GM03348 (cell line): ENCODE measurements around the gene WAS.
"Not testable (repeated sequence)": the region's sequence is repeated elsewhere in the genome, so short reads cannot be mapped to it uniquely, and the experiment has no call there.

ENCODE experiments used
- DNase-seq: peaks from one replicate; pipeline ENCODE4 v3.0.0; 2012; ENCODE audit warnings: low spot score

Gene WAS

DNA sequence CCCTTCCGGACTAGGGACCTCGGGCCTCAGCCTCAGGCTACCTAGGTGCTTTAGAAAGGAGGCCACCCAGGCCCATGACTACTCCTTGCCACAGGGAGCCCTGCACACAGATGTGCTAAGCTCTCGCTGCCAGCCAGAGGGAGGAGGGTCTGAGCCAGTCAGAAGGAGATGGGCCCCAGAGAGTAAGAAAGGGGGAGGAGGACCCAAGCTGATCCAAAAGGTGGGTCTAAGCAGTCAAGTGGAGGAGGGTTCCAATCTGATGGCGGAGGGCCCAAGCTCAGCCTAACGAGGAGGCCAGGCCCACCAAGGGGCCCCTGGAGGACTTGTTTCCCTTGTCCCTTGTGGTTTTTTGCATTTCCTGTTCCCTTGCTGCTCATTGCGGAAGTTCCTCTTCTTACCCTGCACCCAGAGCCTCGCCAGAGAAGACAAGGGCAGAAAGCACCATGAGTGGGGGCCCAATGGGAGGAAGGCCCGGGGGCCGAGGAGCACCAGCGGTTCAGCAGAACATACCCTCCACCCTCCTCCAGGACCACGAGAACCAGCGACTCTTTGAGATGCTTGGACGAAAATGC, at the start of gene WAS:
Gene WAS (plus strand): TSS at position 389 of the 572 bp plus-strand sequence. CDS start 55 bp downstream, at position 444.
- DNase-seq, result no peak

- DNase-seq, result no peak
These were observed 47.3 kb upstream of the WAS start for GRCh38 chrX:48636301-48636700.

DNA sequence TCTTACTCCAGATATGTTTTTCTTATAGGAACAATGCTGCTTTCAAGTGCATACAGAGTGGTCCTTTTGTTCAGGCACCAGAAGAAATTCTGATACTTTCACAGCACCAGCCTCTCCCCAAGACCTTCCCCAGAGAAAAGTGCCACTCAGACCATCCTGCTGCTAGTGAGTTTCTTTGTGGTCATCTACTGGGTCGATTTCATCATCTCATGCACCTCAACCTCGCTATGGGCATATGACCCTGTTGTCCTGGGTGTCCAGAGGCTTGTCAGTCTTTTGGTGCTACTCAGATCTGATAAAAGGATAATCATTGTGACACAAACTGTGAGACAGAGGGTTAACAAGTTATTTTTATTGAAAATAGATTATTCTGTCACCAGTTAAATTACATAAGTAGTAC, 46.8 kb upstream of the WAS start:
- no peak for DNase-seq

DNA sequence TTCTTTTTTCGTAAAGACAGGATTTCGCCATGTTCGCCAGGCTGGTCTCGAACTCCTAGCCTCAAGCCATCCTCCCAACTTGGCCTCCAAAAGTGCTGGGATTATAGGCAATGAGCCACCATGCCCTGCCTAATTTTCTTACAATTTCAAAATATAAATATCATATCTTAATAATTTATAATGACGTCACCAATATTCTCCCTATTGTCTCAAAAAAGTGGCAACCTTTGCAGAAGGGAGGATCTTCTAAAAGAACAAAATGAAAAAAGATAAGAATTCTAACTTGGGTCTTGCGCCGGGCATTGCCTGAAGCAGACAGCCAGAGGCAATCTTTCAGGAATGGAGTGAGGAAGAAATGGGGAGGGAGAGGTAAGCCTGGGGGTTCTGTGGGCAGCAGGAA, 37.9 kb upstream of the WAS start:
- DNase-seq, result no peak

GRCh38 chrX:48648336-48648751, 35.3 kb upstream of the WAS start:
- peak; percentile 48 for DNase-seq

DNA sequence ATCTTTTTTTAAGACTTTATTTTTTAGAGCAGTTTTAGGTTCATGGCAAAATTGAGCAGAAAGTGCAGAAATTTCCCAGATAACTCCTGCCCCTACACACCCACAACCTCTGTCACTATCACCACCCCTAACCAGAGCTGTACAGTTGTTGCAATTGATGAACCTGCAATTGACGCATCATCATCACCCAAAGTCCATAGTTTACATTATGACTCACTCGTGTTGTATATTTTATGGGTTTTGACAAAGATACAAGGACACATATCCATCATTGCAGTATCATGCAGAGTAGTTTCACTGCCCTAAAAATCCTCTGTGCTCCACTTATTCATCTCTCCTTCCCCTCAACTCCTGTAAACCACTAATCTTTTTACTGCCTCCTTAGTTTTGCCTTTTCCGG, 34.5 kb upstream of the WAS start:
- no peak for DNase-seq

GRCh38 chrX:48652055-48652579, 31.5 kb upstream of the WAS start:
- not testable (repeated sequence) for DNase-seq

- not testable (repeated sequence) for DNase-seq
These were observed 28.9 kb upstream of the WAS start for GRCh38 chrX:48654746-48655145.

- not testable (repeated sequence) for DNase-seq
These were observed 23.9 kb upstream of the WAS start for GRCh38 chrX:48659686-48660085.

- no peak for DNase-seq
These were observed 20.4 kb upstream of the WAS start for GRCh38 chrX:48663241-48663640.

DNA sequence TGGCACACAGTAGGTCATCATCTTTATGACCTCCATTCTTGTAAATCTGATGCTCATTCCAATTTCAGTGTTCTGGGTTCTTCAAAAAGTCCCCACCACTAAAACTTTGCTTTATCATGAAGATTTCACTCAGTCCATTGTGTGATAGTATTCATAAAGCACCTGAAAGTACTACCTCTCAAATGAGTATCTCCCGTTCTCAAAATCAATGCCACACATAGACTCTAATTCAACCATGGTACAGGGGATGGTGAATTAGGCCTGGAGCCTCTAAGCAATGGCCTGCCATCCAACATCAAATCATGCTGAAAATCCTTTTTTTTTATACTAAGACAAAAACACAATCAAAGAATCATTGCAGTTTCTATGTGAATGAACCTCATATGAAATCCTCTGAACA, 19.4 kb upstream of the WAS start:
- no peak for DNase-seq

- peak; percentile 47 for DNase-seq
These were observed 17.6 kb upstream of the WAS start for GRCh38 chrX:48665991-48666390.

- DNase-seq, result no peak
These were observed 16.9 kb upstream of the WAS start for GRCh38 chrX:48666649-48667048.

DNA sequence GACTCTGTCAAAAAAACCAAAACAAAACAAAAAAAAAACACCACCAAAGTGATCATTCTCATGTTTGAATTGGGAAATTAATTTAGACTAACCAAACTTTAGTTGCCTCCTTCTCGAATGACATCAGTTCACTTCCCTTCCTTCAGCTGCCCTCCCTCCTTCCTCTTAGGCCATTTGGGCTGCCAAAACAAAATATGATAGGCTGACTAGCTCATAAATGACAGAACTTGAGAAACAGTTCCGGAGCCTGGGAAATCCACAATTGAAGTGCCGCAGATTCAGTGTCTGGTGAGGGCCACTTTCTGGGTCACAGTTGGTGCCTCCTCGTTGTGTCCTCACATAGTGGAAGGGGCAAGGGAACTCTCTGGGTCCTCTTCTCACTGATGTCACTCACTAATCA, 16.1 kb upstream of the WAS start:
- DNase-seq, result no peak

DNA sequence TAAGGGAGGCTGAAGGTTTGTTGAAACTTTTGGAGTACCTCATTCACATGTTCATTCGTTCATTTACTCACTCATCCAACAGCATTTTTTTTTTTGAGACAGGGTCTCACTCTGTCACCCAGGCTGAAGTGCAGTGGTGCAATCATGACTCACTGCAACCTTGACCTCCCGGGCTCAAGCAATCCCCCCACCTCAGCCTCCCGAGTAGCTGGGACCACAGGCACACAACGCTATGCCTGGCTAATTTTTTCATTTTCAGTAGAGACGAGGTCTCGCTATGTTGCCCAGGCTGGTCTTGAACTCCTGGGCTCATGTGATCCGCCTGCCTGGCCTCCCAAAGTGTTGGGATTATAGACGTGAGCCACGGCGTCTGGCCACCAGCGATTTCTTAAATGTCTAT, 15.4 kb upstream of the WAS start:
- not testable (repeated sequence) for DNase-seq

GRCh38 chrX:48676106-48676892, 7.3 kb upstream of the WAS start:
- peak; percentile 98 for DNase-seq

DNA sequence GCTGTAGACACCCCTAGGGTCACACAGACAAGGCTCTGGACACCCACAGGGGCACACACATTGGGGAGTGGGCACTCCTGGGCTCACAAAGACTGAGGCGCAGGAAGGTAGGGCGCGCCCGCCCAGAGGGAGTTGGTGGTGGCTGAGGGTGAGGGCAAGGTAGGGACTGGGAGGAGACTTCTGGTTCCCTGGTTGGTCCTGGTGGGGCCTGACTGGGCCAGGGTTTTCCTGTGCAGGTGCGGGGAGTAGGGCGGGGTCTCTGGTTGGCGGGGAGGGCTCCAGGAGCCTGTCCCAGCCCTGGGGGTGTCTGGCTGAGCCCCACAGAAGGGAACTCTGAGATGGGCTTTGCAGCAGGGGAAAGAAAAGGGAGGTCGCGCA, 6.7 kb upstream of the WAS start:
- no peak for DNase-seq

GRCh38 chrX:48677516-48677915, 6.1 kb upstream of the WAS start:
- DNase-seq, result no peak

- not testable (repeated sequence) for DNase-seq
These were observed 3.1 kb upstream of the WAS start for GRCh38 chrX:48680467-48680866.

DNA sequence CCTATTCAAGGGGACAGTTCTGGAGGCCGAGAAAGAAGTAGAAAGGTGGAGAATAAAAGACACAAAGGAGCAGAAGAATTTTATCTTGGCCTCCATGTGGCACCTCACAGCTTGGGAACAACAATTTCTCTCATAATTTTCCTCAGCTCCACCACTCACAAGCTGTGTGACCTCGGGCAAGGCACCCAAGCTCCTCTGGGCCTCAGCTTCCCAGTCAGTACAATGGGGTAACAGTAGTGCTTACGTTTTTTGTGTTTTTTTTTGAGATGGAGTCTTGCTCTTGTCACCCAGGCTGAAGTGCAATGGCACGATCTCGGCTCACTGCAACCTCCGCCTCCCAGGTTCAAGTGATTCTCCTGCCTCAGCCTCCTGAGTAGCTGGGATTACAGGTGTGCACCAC, 2.7 kb upstream of the WAS start:
- not testable (repeated sequence) for DNase-seq

DNA sequence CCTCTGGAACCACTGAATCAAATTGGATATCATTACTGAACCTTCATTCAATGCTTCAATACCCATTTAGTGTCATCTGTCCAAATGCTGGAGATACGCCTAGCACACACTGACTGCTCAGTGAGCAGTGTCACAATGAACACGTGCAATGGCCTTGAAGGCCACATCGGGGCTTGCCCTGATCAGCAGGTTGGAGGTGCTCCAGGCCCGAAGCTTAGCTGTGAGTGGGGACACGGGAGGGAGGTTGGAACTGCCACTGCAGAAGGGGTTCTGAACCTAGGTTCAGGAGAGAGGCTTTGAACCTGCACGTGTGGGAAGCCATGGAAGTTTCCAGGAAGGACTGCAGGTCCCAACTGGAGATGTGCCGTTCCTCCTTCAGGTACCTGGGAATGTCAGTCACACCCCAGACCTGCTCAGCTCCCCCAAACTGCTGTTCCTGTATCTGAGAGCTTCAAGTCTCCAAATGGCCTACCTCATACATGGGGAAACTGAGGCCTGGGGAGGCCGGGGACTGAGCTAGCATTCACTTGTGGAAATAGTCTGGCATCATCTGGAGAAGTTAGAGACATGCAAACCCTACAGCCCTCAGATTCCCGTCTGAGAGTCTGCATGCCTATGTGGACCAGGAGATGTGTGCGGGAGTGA, 1.9 kb upstream of the WAS start:
- no peak for DNase-seq

DNA sequence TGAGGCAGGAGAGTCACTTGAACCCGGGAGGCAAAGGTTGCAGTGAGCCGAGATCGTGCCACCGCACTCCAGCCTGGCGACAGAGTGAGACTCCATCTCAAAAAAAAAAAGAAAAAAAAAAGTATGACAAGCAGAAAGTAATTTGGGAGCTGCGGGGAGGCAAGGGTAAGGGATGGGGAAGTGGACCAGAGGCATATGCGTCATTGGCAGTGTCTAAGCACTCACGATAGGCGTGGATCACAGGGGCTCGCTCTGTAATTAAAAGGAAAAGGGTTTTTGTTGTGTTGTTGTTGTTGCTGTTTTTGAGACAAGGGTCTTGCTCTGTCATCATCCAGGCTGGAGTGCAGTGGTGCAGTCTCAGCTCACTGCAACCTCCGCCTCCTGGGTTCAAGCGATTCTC, 804 bp upstream of the WAS start:
- DNase-seq, result not testable (repeated sequence)

GRCh38 chrX:48684134-48684533, 535 bp downstream of the WAS start:
- DNase-seq, result no peak
